HUES6 (cell line): ENCODE data around the gene DHDH.
"Not testable (repeated sequence)": the region's sequence is repeated elsewhere in the genome, so short reads cannot be mapped to it uniquely, and the experiment has no call there.

Source experiments
- H3K27ac ChIP-seq: 2 replicates; pipeline ENCODE4 v1.7.0; 2013; ENCODE audit warnings: low read depth, mild to moderate bottlenecking, low read length, inconsistent platforms
- H3K27me3 ChIP-seq: 2 replicates; pipeline ENCODE4 v1.6.1; 2013; ENCODE audit warnings: low read length; ENCODE audit not compliant: control insufficient read depth, insufficient read depth
- H3K36me3 ChIP-seq: 2 replicates; pipeline ENCODE4 v1.6.1; 2013; ENCODE audit warnings: low read length; ENCODE audit not compliant: control insufficient read depth, insufficient read depth
- H3K4me1 ChIP-seq: 2 replicates; pipeline ENCODE4 v1.6.1; 2013; ENCODE audit warnings: low read length; ENCODE audit not compliant: control insufficient read depth, insufficient read depth
- H3K4me3 ChIP-seq: 2 replicates; pipeline ENCODE4 v1.5.1; 2013; ENCODE audit warnings: low read depth, low read length
- H3K9ac ChIP-seq: one replicate; pipeline ENCODE4 v1.6.1; 2013; ENCODE audit warnings: mild to moderate bottlenecking, low read length
- H3K9me3 ChIP-seq: 2 replicates; pipeline ENCODE4 v1.6.1; 2013; ENCODE audit warnings: low read depth, low read length; ENCODE audit not compliant: control insufficient read depth, insufficient read depth

The DHDH gene

GRCh38 chr19:48918071-48918470 lies 15.4 kb upstream of the DHDH start:
- no peaks in the 10 kb centered on the region for H3K4me1 ChIP-seq
- no peak overlapping the region for H3K4me3 ChIP-seq
- no peaks in the 10 kb centered on the region for H3K27me3 ChIP-seq
- no peak overlapping the region for H3K27ac ChIP-seq
- H3K36me3 ChIP-seq = peaks cover 62% of the 10 kb centered on the region
- H3K9ac ChIP-seq = no peak overlapping the region
- H3K9me3 ChIP-seq = no peaks in the 10 kb centered on the region

- Histone ChIP-seq H3K4me3 (no peak overlapping the region), H3K4me1 (no peaks in the 10 kb centered on the region), H3K9me3 (no peaks in the 10 kb centered on the region), H3K9ac (no peak overlapping the region), H3K27ac (no peak overlapping the region), H3K27me3 (no peaks in the 10 kb centered on the region), H3K36me3 (peaks cover 57% of the 10 kb centered on the region)
Measured at GRCh38 chr19:48918801-48919247, 14.7 kb upstream of the DHDH start.

- not testable (repeated sequence) for H3K9ac ChIP-seq, H3K27me3 ChIP-seq, H3K4me3 ChIP-seq, H3K9me3 ChIP-seq, H3K27ac ChIP-seq, H3K4me1 ChIP-seq
- H3K36me3 ChIP-seq = peaks cover 54% of the 10 kb centered on the region
Measured at GRCh38 chr19:48919271-48919670, 14.2 kb upstream of the DHDH start.

- no peaks in the 10 kb centered on the region for H3K4me1 ChIP-seq
- no peaks in the 10 kb centered on the region for H3K9me3 ChIP-seq
- no peak overlapping the region for H3K4me3 ChIP-seq
- no peaks in the 10 kb centered on the region for H3K27me3 ChIP-seq
- peaks cover 43% of the 10 kb centered on the region for H3K36me3 ChIP-seq
- no peak overlapping the region for H3K27ac ChIP-seq
- no peak overlapping the region for H3K9ac ChIP-seq
Measured at GRCh38 chr19:48920949-48921348, 12.6 kb upstream of the DHDH start.

- H3K27me3 ChIP-seq = no peaks in the 10 kb centered on the region
- peaks cover 41% of the 10 kb centered on the region for H3K36me3 ChIP-seq
- H3K4me1 ChIP-seq = no peaks in the 10 kb centered on the region
- H3K9ac ChIP-seq = no peak overlapping the region
- no peak overlapping the region for H3K27ac ChIP-seq
- H3K4me3 ChIP-seq = no peak overlapping the region
- no peaks in the 10 kb centered on the region for H3K9me3 ChIP-seq
Measured at GRCh38 chr19:48921721-48922500, 11.6 kb upstream of the DHDH start.

- Histone ChIP-seq H3K27me3 (no peaks in the 10 kb centered on the region), H3K9ac (no peak overlapping the region), H3K9me3 (no peaks in the 10 kb centered on the region), H3K4me1 (no peaks in the 10 kb centered on the region), H3K27ac (no peak overlapping the region), H3K36me3 (peaks cover 41% of the 10 kb centered on the region), H3K4me3 (no peak overlapping the region)
Measured at GRCh38 chr19:48922548-48923490, 10.7 kb upstream of the DHDH start.

- H3K4me3 ChIP-seq = no peak overlapping the region
- peaks cover 24% of the 10 kb centered on the region for H3K36me3 ChIP-seq
- H3K27ac ChIP-seq = no peak overlapping the region
- no peak overlapping the region for H3K9ac ChIP-seq
- no peaks in the 10 kb centered on the region for H3K4me1 ChIP-seq
- H3K27me3 ChIP-seq = no peaks in the 10 kb centered on the region
- H3K9me3 ChIP-seq = no peaks in the 10 kb centered on the region
Measured at GRCh38 chr19:48925240-48925843, 8.2 kb upstream of the DHDH start.

- H3K4me1 ChIP-seq, H3K27me3 ChIP-seq, H3K4me3 ChIP-seq, H3K9ac ChIP-seq, H3K9me3 ChIP-seq, H3K27ac ChIP-seq: not testable (repeated sequence)
- H3K36me3 ChIP-seq = peaks cover 21% of the 10 kb centered on the region
Measured at GRCh38 chr19:48925890-48926289, 7.6 kb upstream of the DHDH start.

GRCh38 chr19:48926909-48927308 lies 6.6 kb upstream of the DHDH start:
- Histone ChIP-seq H3K27ac (no peak overlapping the region), H3K36me3 (peaks cover 12% of the 10 kb centered on the region), H3K27me3 (peaks cover 5% of the 10 kb centered on the region; the same call in 1 of the 2 replicates), H3K4me3 (no peak overlapping the region), H3K9ac (no peak overlapping the region), H3K9me3 (no peaks in the 10 kb centered on the region), H3K4me1 (no peaks in the 10 kb centered on the region)

- not testable (repeated sequence) for H3K9ac ChIP-seq
Measured at GRCh38 chr19:48927692-48928091, 5.8 kb upstream of the DHDH start.

More at GRCh38 chr19:48927692-48928091, 5.8 kb upstream of the DHDH start:
- H3K4me3 ChIP-seq, H3K27ac ChIP-seq, H3K9me3 ChIP-seq, H3K4me1 ChIP-seq, H3K36me3 ChIP-seq: not testable (repeated sequence)
- H3K27me3 ChIP-seq = peaks cover 13% of the 10 kb centered on the region
